IPS DF 4.7 (cell line): ENCODE results near the gene SBDS.

Source experiments
- DNase-seq: peaks from one replicate; pipeline ENCODE4 v3.0.0-alpha.2; 2013; ENCODE audit warnings: low spot score; ENCODE audit errors: extremely low read depth

SBDS gene

DNA sequence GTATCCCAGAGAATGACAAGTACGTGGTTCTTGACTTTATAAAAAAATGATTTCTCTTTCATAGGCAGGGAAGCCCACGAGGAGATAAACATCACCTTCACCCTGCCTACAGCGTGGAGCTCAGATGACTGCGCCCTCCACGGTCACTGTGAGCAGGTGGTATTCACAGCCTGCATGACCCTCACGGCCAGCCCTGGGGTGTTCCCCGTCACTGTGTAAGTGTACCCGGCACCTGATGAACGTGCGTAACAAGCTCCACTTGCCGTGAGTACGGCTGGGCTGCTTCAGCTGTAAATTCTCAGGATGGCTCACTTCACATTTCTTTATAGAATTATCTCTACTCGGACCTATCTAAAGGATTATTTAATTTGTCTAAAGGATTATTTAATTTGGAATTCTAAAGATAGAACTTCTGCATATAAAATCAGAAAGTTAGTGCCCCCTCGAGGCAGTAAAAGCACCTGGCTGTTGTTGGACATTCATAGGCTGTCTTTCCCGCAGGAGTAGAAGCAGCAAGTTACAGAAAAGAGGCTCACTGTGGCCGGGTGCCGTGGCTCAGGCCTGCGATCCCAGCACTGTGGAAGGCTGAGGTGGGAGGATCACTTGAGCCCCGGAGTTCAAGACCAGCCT, 46.8 kb downstream of the SBDS start:
- DNase-seq: no peak

DNA sequence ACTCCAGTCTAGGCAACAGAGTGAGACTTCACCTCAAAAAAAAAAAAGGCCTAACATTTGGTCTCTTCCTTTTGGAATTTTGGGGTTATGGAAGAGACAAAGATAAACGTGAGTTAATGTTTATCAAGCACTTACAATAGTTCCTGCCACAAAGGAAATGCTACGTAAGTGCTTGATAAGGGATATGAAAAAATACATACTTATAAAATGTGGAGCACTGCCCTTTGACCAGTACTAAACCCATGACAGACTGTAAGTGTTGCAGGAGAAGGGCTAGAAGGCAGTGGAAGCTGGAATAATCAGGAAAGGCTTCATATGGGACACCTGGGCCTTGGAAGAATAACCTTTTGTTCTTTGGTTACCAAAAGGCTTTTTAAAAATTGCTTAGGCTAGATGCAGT, 48.8 kb downstream of the SBDS start:
- DNase-seq: no peak

DNA sequence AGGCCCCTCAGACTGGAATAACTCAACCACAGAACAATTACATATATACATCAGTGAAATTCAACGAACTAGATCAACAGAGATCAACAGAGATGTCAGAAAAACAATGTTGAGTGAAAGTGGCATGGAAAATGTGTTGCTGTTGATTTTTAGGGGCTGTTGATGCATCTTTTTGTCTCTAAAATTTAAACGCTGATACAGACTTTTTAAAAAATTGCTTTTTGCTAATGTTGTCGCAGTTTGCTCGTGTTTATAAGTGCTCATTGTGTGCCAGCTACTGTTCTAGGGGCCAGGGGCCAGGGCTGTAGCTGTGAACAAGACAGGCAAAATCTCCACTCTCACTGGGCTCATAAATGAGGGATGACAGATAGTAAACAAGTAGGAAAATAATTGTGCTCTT, 56.1 kb downstream of the SBDS start:
- DNase-seq: no peak

- DNase-seq: no peak
Observed at GRCh38 chr7:66937940-66938339, 57.4 kb downstream of the SBDS start.
